HG03039 (cell line): ENCODE measurements around the gene PAN2.
"Not testable (repeated sequence)": the region's sequence is repeated elsewhere in the genome, so short reads cannot be mapped to it uniquely, and the experiment has no call there.

Experiments
- ATAC-seq: cut with Tn5 transposase; IDR thresholded peaks from one replicate; pipeline ENCODE4 v1.9.1; 2021; ENCODE audit warnings: mild to moderate bottlenecking, moderate library complexity; ENCODE audit not compliant: unreplicated experiment

Gene PAN2

GRCh38 chr12:56272468-56272867 is 61.3 kb downstream of the PAN2 start:
- not testable (repeated sequence) for ATAC-seq

- no peak for ATAC-seq
Measured at GRCh38 chr12:56271031-56271430, 62.8 kb downstream of the PAN2 start.

GRCh38 chr12:56267443-56268071 is 66.2 kb downstream of the PAN2 start:
- no peak for ATAC-seq

- peak; percentile 86 for ATAC-seq
Measured at GRCh38 chr12:56266693-56267442, 66.9 kb downstream of the PAN2 start, which contains the start of gene COQ10A. TSS of gene COQ10A (plus strand) at chr12:56266942. CDS start at chr12:56267119, 177 bp downstream.
